H1 (cell line): ENCODE data around the gene PTPN5. TPM values are rescaled to one million over a fixed set of nuclear protein-coding genes. Genes with fewer than 3 reads are reported as not detected.

Experiments
- CTCF ChIA-PET: fragments of 300-600 bp; sonication (Branson Sonifier 250); formaldehyde crosslinking; loops from one replicate; lab custom pipeline; 2021; ENCODE audit not compliant: partially characterized antibody; lab: Charles Lee
- POLR2A ChIA-PET: fragments of 300-600 bp; sonication (Branson Sonifier 250); formaldehyde crosslinking; loops from one replicate; lab custom pipeline; 2021; ENCODE audit warnings: inconsistent platforms; ENCODE audit not compliant: partially characterized antibody; lab: Charles Lee
- DNase-seq, 2 experiments: peaks; one replicate each; pipeline versions ENCODE4 v3.0.0 to v3.0.0-alpha.2; 2010 to 2022; ENCODE audit warnings: low spot score in 2 of 2, low read depth in 1 of 2, mixed read lengths in 1 of 2
- FAIRE-seq: peaks from 2 replicates; lab custom pipeline; 2011; peaks lifted over from hg19 to GRCh38; lab: Jason Lieb, UNC
- H2AFZ ChIP-seq: 2 replicates; pipeline ENCODE4 v1.8.1; 2012; ENCODE audit warnings: low read length, inconsistent platforms
- H2AK5ac ChIP-seq: 2 replicates; pipeline ENCODE4 v1.6.1; 2013; ENCODE audit warnings: low read depth, low read length
- H2BK120ac ChIP-seq: replicated peaks from 2 replicates; pipeline ENCODE3; 2013; ENCODE audit warnings: low read depth, low read length, inconsistent platforms
- H2BK12ac ChIP-seq: 2 replicates; pipeline ENCODE4 v1.6.1; 2013; ENCODE audit warnings: low read depth, low read length
- H2BK15ac ChIP-seq: 2 replicates; pipeline ENCODE4 v1.6.1; 2013; ENCODE audit warnings: low read length
- H2BK20ac ChIP-seq: 2 replicates; pipeline ENCODE4 v1.6.1; 2013; ENCODE audit warnings: low read length
- H2BK5ac ChIP-seq: 2 replicates; pipeline ENCODE4 v1.6.1; 2013; ENCODE audit warnings: low read depth, low read length
- H3K14ac ChIP-seq: 2 replicates; pipeline ENCODE4 v1.6.1; 2013; ENCODE audit warnings: inconsistent platforms; ENCODE audit not compliant: insufficient read length
- H3K18ac ChIP-seq: 2 replicates; pipeline ENCODE4 v1.6.1; 2013; ENCODE audit warnings: low read length; ENCODE audit errors: extremely low read depth
- H3K23ac ChIP-seq: 2 replicates; pipeline ENCODE4 v1.6.1; 2013; ENCODE audit warnings: inconsistent platforms; ENCODE audit not compliant: insufficient read length
- H3K23me2 ChIP-seq: 2 replicates; pipeline ENCODE4 v1.6.1; 2013; ENCODE audit warnings: low read depth, low read length
- H3K27ac ChIP-seq: 2 replicates; pipeline ENCODE4 v1.6.1; 2011; ENCODE audit warnings: low read depth, low read length, inconsistent platforms
- H3K27me3 ChIP-seq, 4 experiments: replicated peaks in 1 of 4; 1 replicate in 1 of 4; 2 replicates in 3 of 4; pipeline versions ENCODE4 v1.6.1 to v1.8.1; 2011 to 2013; ENCODE audit warnings: low read length in 3 of 4, mild to moderate bottlenecking in 3 of 4, inconsistent platforms in 2 of 4, mixed read lengths in 2 of 4, moderate library complexity in 1 of 4; ENCODE audit not compliant: control insufficient read depth in 3 of 4, insufficient read depth in 3 of 4; ENCODE audit errors: extremely low read depth in 1 of 4
- H3K36me3 ChIP-seq, 4 experiments: 2 replicates each; pipeline versions ENCODE4 v1.6.1 to v1.8.1; 2011 to 2013; ENCODE audit warnings: mild to moderate bottlenecking in 4 of 4, low read length in 3 of 4, moderate library complexity in 2 of 4, control low read depth in 1 of 4, inconsistent platforms in 1 of 4; ENCODE audit not compliant: insufficient read depth in 4 of 4, control insufficient read depth in 2 of 4
- H3K4ac ChIP-seq: replicated peaks from 2 replicates; pipeline ENCODE3; 2013; ENCODE audit warnings: low read length, low read depth, mixed read lengths, inconsistent platforms; ENCODE audit not compliant: insufficient read length
- H3K4me1 ChIP-seq, 4 experiments: replicated peaks in 1 of 4; 1 replicate in 1 of 4; 2 replicates in 3 of 4; pipeline versions ENCODE4 v1.6.1 to v1.8.1; 2011 to 2013; ENCODE audit warnings: low read length in 3 of 4, inconsistent platforms in 2 of 4, mixed read lengths in 1 of 4; ENCODE audit not compliant: insufficient read depth in 4 of 4, control insufficient read depth in 3 of 4
- H3K4me2 ChIP-seq, 2 experiments: 2 replicates each; pipeline versions ENCODE4 v1.6.1 to v1.8.1; 2011 to 2013; ENCODE audit warnings: low read depth in 2 of 2, low read length in 2 of 2, control low read depth in 1 of 2, inconsistent platforms in 1 of 2, mild to moderate bottlenecking in 1 of 2; ENCODE audit not compliant: insufficient read depth in 1 of 2
- H3K4me3 ChIP-seq, 4 experiments: fragments of 200-600, 300-600 bp in 1 of 4; sonication (generic), shearing (Covaris generic), sonication (Bioruptor Twin) in 1 of 4; 2 replicates each; pipeline versions ENCODE4 v1.5.1 to v1.8.1; 2011 to 2016; ENCODE audit warnings: low read length in 4 of 4, low read depth in 3 of 4, control low read depth in 2 of 4, inconsistent platforms in 2 of 4, mild to moderate bottlenecking in 2 of 4, mixed read lengths in 1 of 4, moderate library complexity in 1 of 4; ENCODE audit not compliant: insufficient read depth in 2 of 4; ENCODE audit errors: extremely low read depth in 1 of 4
- H3K56ac ChIP-seq: replicated peaks from 2 replicates; pipeline ENCODE3; 2013; ENCODE audit warnings: low read depth, mild to moderate bottlenecking, mixed read lengths, low read length, inconsistent platforms; ENCODE audit not compliant: insufficient read length
- H3K79me1 ChIP-seq: 2 replicates; pipeline ENCODE4 v1.6.1; 2013; ENCODE audit warnings: low read depth, low read length, control low read depth
- H3K79me2 ChIP-seq, 2 experiments: 2 replicates each; pipeline versions ENCODE4 v1.6.1 to v1.8.1; 2012 to 2013; ENCODE audit warnings: low read length in 2 of 2, mild to moderate bottlenecking in 2 of 2, inconsistent platforms in 1 of 2; ENCODE audit not compliant: insufficient read depth in 2 of 2, control insufficient read depth in 1 of 2
- H3K9ac ChIP-seq, 4 experiments: replicated peaks in 1 of 4; 1 replicate in 1 of 4; 2 replicates in 3 of 4; pipeline versions ENCODE4 v1.6.1 to v1.8.1; 2011 to 2013; ENCODE audit warnings: low read depth in 3 of 4, low read length in 3 of 4, control low read depth in 2 of 4, mild to moderate bottlenecking in 2 of 4, moderate library complexity in 2 of 4, inconsistent platforms in 1 of 4; ENCODE audit errors: extremely low read depth in 1 of 4
- H3K9me3 ChIP-seq, 2 experiments: 2 replicates each; pipeline versions ENCODE4 v1.6.1 to v1.8.1; 2012 to 2013; ENCODE audit warnings: mild to moderate bottlenecking in 2 of 2, moderate library complexity in 2 of 2, control low read depth in 1 of 2, inconsistent platforms in 1 of 2, low read depth in 1 of 2, low read length in 1 of 2, mixed read lengths in 1 of 2; ENCODE audit not compliant: insufficient read depth in 2 of 2
- H4K20me1 ChIP-seq, 2 experiments: replicated peaks in 1 of 2; 2 replicates each; pipeline versions ENCODE3 to v1.8.1; 2011 to 2013; ENCODE audit warnings: inconsistent platforms in 2 of 2, low read length in 2 of 2, mild to moderate bottlenecking in 1 of 2; ENCODE audit not compliant: insufficient read depth in 2 of 2, control insufficient read depth in 1 of 2
- H4K5ac ChIP-seq: 2 replicates; pipeline ENCODE4 v1.6.1; 2013; ENCODE audit warnings: low read length, low read depth, mixed read lengths, inconsistent platforms; ENCODE audit not compliant: insufficient read length
- H4K8ac ChIP-seq: 2 replicates; pipeline ENCODE4 v1.8.0; 2013; ENCODE audit warnings: mild to moderate bottlenecking, moderate library complexity, low read length, inconsistent platforms; ENCODE audit not compliant: insufficient read depth; ENCODE audit errors: extremely low read depth
- H4K91ac ChIP-seq: replicated peaks from 2 replicates; pipeline ENCODE3; 2013; ENCODE audit warnings: low read length, mixed read lengths, inconsistent platforms; ENCODE audit not compliant: insufficient read length
- BACH1 ChIP-seq: IDR thresholded peaks from 2 replicates; pipeline ENCODE4 v1.6.1; 2012; ENCODE audit warnings: low read length, improper control_type of control experiment
- BCL11A ChIP-seq, 2 experiments: IDR thresholded peaks; one replicate each; pipeline ENCODE4 v1.6.1; 2011; ENCODE audit warnings: low read depth in 2 of 2, low read length in 2 of 2, mild to moderate bottlenecking in 2 of 2
- CREB1 ChIP-seq: IDR thresholded peaks from 2 replicates; pipeline ENCODE4 v1.6.1; 2012; ENCODE audit warnings: inconsistent platforms
- NRF1 ChIP-seq: IDR thresholded peaks from 2 replicates; pipeline ENCODE4 v1.6.1; 2011; ENCODE audit warnings: mild to moderate bottlenecking, low read depth, low read length, improper control_type of control experiment
- POLR2AphosphoS5 ChIP-seq: IDR thresholded peaks from 2 replicates; pipeline ENCODE4 v1.6.1; 2011; ENCODE audit warnings: low read depth, low read length
- RAD21 ChIP-seq, 2 experiments: IDR thresholded peaks in 1 of 2; conservative IDR thresholded peaks in 1 of 2; 2 replicates each; pipeline ENCODE4 v1.6.1; 2011; ENCODE audit warnings: low read depth in 2 of 2, low read length in 2 of 2, improper control_type of control experiment in 1 of 2, inconsistent platforms in 1 of 2, mild to moderate bottlenecking in 1 of 2, moderate library complexity in 1 of 2
- SIRT6 ChIP-seq: IDR thresholded peaks from one replicate; pipeline ENCODE4 v1.7.1; 2012; ENCODE audit warnings: low read length, inconsistent platforms
- SP2 ChIP-seq: IDR thresholded peaks from 2 replicates; pipeline ENCODE4 v1.6.1; 2012; ENCODE audit warnings: mild to moderate bottlenecking, low read length, inconsistent platforms
- TAF7 ChIP-seq: optimal IDR thresholded peaks from 2 replicates; pipeline ENCODE3; 2011; ENCODE audit warnings: low read depth, mild to moderate bottlenecking, inconsistent platforms, low read length, moderate library complexity, borderline replicate concordance
- WGBS, 2 experiments: shearing (Covaris generic) in 1 of 2; methylation state at CpG; one replicate each; pipeline versions ENCODE4 v1.1.6 to v1.1.7; 2013 to 2015; ENCODE audit warnings: low lambda C conversion rate in 2 of 2, mixed read lengths in 2 of 2, inconsistent platforms in 1 of 2, low coverage in 1 of 2, missing lambda C conversion rate in 1 of 2; ENCODE audit not compliant: insufficient replicate concordance in 2 of 2, insufficient coverage in 1 of 2, insufficient read length in 1 of 2; ENCODE audit errors: extremely low coverage in 1 of 2, missing lambda C conversion rate in 1 of 2; 5-methylcytosine and 5-hydroxymethylcytosine counted together
- polyA plus RNA-seq, 7 experiments: library from polyadenylated mRNA; depleted of rRNA in 3 of 7; stranded (reverse) in 5 of 7; unstranded in 2 of 7; fragments of >200 nt in 5 of 7; fragments of 200-250 nt in 2 of 7; gene quantifications; 1 replicate in 5 of 7; 2 replicates in 1 of 7; 4 replicates in 1 of 7; pipeline versions ENCODE4 v1.2.1 to v1.2.3, GENCODE V29; 2011 to 2013; ENCODE audit warnings: missing spikeins in 2 of 7, mixed read lengths in 2 of 7
- total RNA-seq: library from RNA; stranded (reverse); fragmentation: NEBNext Ultra II Directional; extraction: Animal tissue kit (Norgen Biotek cat#: 25700); gene quantifications from 2 replicates; pipeline ENCODE4 v1.2.1, GENCODE V29; 2021
- TF ChIP-seq, protein P1 (sequence below): IDR thresholded peaks from 2 replicates; pipeline ENCODE4 v1.6.1; 2011; ENCODE audit warnings: low read depth, mild to moderate bottlenecking, low read length; ENCODE audit not compliant: insufficient read depth

The PTPN5 gene
- total and polyA plus RNA-seq, 2 of the 8 experiments (the other 6 are each of a cell fraction or from before 2014, with no cell fraction given), result 8.4 to 12.9 TPM

DNA sequence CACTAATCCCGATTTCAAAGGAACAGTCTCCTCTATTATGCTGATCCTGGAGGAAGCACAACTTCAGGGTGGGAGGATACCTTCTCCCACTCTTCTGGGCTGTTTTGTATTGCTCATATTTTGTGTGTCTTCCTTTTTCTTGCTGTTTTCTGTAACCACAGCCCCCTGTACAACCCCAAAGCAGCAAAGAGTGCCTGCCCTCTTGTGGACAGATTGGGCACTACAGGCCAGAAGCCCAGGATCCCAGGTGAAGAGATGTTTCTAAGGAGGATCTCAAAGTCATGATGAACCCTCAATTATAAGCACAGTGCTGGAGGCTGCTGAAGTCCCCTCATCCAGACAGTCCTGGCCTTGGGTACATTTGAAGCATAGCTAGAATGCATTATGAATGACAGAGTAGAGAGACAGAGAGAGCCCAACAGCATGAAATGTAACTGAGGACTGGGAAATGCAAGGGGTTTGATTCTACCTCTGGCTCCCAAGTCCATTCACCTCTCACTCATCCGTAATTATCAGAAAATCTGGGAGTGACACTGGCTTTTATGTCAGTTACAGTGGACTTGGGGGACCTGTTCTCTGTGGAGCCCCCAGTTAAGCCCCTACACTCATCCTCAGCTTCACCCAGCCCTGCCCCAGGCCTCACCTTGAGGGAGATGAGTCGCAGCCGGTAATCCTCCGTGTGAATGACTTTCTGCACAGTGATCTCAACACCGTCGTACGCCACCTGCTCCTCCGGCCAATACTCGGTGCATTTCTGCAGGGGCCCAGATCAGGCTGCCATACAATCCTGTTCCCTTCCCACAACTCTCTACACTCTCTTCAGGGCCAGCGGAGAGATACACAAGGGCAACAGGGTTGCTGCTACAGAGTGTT is 59.4 kb downstream of the PTPN5 start:
- WGBS, 2 experiments, result 83% methylated on average over 11 of the region's 11 CpGs; no CpG with 5 or more reads in 1 of the 2 experiments
- peak; percentile 71 to 81 for TF ChIP-seq RAD21 (IDR thresholded peaks at IDR 0.05 in 1 of 2, conservative IDR thresholded peaks at IDR 0.05 in 1 of 2; ENCODE audit: low read depth in 2 of 2, low read length in 2 of 2)
- no peak for TF ChIP-seq POLR2AphosphoS5
- no peak for TF ChIP-seq BACH1
- TF ChIP-seq, protein P1, sequence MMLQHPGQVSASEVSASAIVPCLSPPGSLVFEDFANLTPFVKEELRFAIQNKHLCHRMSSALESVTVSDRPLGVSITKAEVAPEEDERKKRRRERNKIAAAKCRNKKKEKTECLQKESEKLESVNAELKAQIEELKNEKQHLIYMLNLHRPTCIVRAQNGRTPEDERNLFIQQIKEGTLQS, result no peak
- TF ChIP-seq SIRT6, result no peak
- no peak for TF ChIP-seq BCL11A (IDR thresholded peaks at IDR 0.05; ENCODE audit: low read depth in 2 of 2, low read length in 2 of 2)
- TF ChIP-seq SP2, result no peak
- TF ChIP-seq NRF1, result no peak
- TF ChIP-seq TAF7, result no peak
- TF ChIP-seq CREB1, result no peak

More for the DNA sequence above, 59.4 kb downstream of the PTPN5 start:
- ChIA-PET POLR2A (no interaction called here), CTCF (interaction anchor here (0.6 to 16.4 kb wide), 23 partner anchors 9 to 617 kb away, joined by 3 to 244 read pairs (median 6); no protein-coding TSS in a partner anchor)
- Histone ChIP-seq H3K4me3 (no peak overlapping the region), H2AK5ac (no peak overlapping the region), H4K8ac (no peak overlapping the region), H4K91ac (no peak overlapping the region), H2BK12ac (no peak overlapping the region), H3K79me2 (no peaks in the 10 kb centered on the region), H2AFZ (no peak overlapping the region), H3K27me3 (no peaks in the 10 kb centered on the region), H3K9me3 (no peaks in the 10 kb centered on the region), H2BK15ac (no peak overlapping the region), H3K23ac (no peak overlapping the region), H3K14ac (no peak overlapping the region), H4K20me1 (no peaks in the 10 kb centered on the region), H2BK120ac (no peak overlapping the region), H3K79me1 (no peaks in the 10 kb centered on the region), H3K4ac (no peak overlapping the region), H3K23me2 (no peaks in the 10 kb centered on the region), H3K4me1 (peaks cover 0 to 9% (median 3%) of the 10 kb centered on the region in 4 experiments; a peak in 5 of 7 replicates), H3K18ac (no peak overlapping the region), H3K4me2 (no peak overlapping the region), H3K36me3 (no peaks in the 10 kb centered on the region; a peak in 1 of 8 replicates), H3K27ac (no peak overlapping the region), H3K56ac (no peak overlapping the region), H2BK20ac (no peak overlapping the region), H3K9ac (no peak overlapping the region), H2BK5ac (0 out of 2 replicates have a peak overlapping the region, but pooled peaks have one; percentile 28), H4K5ac (no peak overlapping the region)
- DNase-seq (peak in 1 of 2 experiments; percentile 90), FAIRE-seq (peak; percentile 93)
